GM19240 (cell line): ENCODE data around the gene RAB33B.
"Not testable (repeated sequence)": the region's sequence is repeated elsewhere in the genome, so short reads cannot be mapped to it uniquely, and the experiment has no call there.

Experiments used
- DNase-seq: peaks from one replicate; pipeline ENCODE4 v3.0.0; 2011; ENCODE audit warnings: low spot score; ENCODE audit not compliant: insufficient read length

Gene RAB33B

DNA sequence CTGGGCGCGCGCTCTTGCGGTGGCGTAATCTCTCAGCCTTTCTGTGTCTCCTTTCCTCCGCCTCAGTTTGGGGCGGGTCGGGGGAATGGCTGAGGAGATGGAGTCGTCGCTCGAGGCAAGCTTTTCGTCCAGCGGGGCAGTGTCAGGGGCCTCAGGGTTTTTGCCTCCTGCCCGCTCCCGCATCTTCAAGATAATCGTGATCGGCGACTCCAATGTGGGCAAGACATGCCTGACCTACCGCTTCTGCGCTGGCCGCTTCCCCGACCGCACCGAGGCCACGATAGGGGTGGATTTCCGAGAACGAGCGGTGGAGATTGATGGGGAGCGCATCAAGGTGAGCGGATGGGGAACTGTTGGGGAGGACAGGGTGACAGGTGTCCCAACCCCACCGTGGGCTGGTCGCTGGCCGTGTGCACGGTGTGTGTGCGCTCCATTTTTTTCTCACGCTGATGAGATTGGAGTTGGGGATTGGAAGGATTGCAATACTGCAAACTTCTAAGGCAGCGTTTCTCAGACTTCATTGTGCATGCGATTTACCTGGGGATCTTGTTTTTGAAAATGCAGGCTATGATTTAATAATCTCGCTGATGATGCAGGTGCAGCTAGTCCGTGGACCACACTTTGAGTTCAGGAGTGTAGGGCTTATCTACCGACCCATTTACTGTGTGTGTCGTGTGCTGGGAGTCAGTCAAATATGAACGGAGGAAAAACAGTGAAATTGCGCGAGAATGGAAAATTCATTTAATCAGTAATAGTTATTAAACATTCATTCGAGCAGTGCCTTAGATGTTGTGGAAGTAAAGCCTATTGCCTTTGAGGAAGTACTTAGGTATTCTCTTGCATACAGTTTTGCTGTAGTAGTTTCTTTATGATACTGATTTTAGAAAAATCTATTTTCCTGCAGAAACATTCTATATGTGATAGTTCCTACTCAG lies at the start of gene RAB33B:
RAB33B (plus strand) TSS at position 11 of the 935 bp plus-strand sequence; CDS start at position 86, 75 bp downstream.
- peak; percentile 53 for DNase-seq

DNA sequence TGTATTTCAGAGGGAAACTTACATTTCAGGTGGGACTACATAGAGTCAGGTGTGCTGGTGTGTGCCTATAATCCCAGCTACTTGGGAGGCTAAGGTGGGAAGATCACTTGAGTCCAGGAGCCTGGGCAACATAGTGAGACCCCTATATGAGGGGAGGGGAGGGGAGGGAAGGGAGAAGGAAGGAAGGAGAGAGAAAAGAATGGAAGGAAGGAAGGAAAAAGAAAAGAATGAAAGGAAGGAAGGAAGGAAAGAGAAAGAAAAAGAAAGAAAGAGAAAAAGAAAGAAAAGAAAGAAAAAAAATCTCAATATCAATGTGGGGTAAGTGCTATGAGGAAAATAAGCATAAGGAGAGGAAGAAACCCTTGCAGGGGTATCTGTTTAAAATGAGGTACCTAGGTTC lies 43.6 kb upstream of the RAB33B start:
- no peak for DNase-seq

DNA sequence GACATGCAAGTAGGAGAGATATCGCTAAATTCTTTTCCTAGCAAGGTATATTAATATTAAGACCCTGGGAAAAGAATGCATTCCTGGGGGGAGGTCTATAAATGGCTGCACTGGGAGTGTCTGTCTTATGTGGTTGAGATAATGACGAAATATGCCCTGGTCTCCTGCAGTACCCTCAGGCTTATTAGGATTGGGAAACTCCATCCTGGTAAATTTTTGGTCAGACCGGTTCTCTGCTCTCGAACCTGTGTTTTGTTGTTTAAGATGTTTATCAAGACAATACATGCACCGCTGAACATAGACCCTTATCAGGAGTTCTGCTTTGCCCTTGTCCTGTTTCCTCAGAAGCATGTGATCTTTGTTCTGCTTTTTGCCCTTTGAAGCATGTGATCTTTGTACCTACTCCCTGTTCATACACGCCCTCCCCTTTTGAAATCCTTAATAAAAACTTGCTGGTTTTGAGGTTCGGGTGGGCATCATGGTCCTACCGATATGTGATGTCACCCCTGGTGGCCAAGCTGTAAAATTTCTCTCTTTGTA lies 39.2 kb upstream of the RAB33B start:
- not testable (repeated sequence) for DNase-seq

DNA sequence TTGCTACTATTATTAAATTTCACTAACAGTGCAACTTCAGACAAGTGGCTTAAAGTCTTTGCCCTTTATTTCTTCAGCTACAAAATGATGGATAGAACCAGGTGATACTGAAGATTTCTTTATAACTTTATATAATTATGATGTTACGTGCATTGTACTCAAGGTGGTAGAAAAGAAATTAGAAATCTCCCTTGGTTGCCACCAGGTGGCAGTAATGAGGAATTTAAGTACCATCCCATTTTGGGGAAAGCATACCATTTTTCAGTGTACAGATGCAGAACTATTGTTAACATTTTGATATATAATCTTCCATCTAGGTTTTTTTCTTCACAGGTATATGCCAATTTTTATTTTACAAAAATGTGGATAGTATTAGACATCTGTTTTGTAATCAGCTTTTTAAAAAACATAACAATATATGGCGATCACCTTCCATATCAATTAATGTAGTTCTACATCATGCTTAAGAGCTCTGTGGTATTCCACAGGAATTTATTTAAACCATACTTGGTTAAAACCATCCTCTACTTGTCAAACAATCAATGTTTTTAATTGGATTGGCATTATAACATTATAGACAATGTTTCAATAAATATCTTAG lies 37.7 kb upstream of the RAB33B start:
- no peak for DNase-seq

DNA sequence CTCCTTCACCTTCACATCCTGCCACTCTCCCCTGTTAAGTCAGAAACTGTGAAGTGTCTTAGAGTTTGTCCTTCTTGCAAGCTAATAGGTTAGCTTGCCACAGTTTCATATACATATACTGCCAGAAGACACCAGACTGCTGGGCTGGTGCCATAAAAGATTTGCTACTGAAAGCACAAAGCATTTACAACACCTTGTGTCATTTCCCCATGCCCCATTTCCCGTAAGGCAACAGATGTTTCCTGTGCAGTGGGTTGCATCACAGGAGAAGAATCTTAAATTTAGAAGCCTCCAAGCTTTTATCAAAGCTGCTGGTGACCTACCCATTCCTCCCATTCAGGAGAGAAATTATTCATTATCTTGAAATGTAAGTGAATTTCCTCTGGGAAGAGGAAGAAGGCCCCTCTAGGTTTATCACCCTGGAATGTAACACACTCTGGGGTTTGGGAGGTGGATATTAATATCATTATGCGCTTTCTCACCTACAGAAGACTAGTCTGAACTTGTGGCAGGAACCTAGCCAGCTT lies 34.5 kb upstream of the RAB33B start:
- DNase-seq = no peak

DNA sequence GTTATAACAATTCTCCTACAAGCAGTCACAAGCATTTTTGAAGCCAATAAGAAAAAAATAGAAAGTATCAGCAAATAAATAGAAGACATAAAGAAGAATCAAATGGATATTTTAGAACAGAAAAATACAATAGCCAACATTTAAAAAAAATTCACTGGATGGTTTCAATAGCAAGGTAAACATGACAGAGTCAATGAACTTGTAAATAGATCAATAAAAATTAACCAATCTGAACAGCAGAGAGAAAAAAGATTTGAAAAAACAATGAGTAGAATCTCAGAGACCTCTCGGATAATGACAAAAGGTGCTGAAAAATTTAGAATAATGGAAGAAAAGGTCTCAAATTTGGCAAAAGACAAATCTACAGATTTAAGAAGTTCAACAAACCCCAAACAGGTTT lies 33.3 kb upstream of the RAB33B start:
- no peak for DNase-seq

DNA sequence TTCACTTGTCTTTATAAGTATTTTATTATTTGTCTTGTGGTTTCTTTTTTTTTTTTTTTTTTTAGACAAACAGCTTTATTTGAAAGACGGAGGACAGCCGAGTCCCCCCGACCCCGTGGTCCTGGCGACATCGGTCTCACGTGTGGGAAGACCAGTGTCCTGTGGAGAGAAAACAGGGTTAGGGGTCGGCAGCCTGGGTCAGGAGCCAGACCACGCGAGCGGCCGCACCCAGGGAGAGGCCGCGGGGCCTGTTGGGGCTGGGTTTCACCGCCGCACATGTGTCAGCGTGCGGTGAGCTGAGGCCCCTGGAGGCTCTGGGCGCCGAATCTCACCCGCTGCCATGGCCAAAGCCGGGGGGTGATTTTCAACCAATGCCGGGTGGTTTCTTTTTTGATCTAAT lies 17.8 kb upstream of the RAB33B start:
- no peak for DNase-seq

DNA sequence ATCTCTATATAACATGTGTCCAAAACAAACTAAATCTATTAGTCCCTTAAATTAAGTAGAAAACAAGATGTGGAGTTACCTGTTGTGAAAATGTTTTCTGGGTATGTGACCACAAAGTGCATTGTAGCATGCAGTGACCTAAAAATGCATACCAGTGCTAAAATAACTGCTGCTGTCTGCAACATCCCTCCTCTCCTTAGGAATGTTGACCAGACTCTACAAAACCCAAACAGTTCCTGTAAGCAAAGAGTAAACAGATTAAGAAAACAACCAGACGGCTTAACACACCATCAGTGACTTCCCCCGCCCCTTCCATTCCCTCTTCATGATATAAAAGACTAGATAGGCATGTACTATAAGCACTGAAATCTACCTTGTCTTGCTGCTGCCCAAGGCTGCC lies 15.8 kb upstream of the RAB33B start:
- no peak for DNase-seq

DNA sequence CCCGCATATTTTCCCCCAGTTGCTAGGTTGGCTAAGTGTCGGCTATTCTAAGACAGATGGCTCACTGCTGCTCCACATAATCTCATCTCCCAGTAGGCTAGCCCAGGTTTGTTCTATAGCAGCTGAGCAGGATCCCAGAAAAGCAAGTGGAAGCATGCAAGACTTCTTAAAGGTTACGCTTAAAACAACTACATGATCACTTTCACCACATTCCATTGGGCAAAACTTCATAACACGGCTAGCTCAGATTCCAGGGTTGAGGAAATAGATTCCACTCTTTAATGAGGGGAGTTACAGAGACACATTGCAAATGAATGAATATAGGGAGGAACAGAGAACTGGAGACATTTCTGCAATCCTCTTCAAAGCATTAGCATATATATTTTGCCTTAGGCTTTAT lies 12.9 kb upstream of the RAB33B start:
- no peak for DNase-seq

DNA sequence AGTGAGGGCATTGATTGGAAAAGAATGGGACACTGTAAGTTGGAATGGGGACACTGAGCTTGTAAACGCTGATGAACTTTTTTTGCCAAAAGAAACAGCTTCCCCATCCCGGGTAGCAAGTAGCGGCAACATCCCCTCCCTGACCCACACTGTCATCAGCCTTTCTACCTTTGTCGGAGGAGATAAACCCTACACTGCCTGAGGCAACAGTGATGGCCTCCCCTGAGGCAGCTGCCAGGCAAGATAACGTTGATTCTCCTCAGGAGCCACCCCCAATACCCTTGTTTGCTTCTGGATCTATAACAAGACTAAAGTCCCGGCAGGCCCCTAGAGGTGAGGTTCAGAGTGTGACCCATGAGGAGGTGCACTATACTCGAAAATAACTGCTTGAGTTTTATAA lies 10.3 kb upstream of the RAB33B start:
- no peak for DNase-seq

DNA sequence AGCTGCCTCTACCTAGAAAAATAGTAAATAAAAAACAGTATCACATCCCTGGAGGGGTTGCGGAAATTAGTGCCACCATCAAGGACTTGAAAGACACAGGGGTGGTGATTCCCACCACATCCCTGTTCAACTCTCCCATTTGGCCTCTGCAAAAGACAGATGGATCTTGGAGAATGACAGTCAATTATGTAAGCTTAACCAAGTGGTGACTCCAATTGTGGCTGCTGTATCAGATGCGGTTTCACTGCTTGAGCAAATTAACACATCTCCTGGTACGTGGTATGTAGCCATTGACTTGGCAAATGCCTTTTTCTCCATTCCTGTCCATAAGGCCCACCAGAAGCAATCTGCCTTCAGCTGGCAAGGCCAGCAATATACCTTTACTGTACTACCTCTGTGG lies 9.0 kb upstream of the RAB33B start:
- not testable (repeated sequence) for DNase-seq

DNA sequence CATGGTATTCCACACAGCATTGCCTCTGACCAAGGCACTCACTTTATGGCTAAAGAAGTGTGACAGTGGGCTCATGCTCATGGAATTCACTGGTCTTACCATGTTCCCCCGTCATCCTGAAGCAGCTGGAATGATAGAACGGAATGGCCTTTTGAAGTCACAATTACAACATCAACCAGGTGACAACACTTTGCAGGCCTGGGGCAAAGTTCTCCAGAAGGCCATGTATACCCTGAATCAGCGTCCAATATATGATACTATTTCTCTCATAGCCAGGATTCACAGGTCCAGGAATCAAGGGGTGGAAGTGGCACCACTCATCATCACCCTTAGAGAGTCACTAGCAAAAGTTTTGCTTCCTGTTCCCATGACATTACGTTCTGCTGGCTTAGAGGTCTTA lies 6.8 kb upstream of the RAB33B start:
- not testable (repeated sequence) for DNase-seq

DNA sequence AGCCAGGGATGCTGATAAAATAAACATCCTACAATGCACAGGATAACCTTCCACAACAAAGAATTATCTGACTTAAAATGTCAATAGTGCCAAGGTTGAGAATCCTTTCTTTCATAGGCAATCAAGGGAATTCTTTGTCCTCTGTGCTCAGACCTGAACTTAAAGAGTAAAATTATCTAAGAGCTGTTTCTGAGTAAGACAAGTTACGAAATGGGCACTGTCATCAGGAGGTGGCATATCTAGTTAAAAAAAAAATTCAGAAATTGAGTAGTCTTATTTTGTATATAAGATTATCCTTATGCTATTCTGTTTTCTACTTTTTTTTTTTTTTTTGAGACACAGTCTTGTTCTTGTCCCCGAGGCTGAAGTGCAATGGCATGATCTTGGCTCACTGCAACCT lies 3.3 kb upstream of the RAB33B start:
- no peak for DNase-seq

DNA sequence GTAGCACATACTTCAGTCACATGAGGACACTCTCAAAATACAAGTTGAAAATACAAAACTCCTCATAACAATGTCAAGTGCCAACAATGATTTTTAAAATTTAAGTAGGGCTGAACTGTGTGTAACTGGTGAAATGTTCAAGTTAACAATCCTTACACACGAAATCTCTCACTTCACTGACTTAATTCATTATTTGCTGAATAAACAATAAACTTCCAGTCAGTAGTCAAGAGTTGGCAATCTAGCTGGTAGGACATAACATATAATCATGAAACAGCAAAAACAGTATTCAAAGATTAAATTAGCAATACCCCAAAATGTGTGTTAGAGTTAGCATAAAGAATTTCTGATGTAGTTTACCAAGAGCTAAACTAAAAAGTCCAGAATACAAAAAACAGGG lies 1.9 kb upstream of the RAB33B start:
- no peak for DNase-seq

DNA sequence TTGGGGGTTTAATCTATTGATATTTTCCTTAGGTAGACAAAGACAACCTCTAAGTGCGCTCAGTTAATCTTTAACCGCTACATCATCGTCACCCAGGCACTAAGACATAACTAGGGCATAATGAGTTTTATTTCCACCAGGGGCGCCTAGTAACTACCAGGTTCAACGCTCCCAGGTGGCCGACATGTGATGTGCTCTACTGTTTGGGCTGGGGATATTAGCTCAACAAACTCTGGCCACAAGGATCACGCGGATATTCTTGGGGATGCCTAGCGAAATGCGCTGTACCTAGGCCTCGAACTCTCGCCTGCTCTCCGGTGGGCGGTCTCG lies 915 bp upstream of the RAB33B start:
- peak; percentile 47 for DNase-seq

DNA sequence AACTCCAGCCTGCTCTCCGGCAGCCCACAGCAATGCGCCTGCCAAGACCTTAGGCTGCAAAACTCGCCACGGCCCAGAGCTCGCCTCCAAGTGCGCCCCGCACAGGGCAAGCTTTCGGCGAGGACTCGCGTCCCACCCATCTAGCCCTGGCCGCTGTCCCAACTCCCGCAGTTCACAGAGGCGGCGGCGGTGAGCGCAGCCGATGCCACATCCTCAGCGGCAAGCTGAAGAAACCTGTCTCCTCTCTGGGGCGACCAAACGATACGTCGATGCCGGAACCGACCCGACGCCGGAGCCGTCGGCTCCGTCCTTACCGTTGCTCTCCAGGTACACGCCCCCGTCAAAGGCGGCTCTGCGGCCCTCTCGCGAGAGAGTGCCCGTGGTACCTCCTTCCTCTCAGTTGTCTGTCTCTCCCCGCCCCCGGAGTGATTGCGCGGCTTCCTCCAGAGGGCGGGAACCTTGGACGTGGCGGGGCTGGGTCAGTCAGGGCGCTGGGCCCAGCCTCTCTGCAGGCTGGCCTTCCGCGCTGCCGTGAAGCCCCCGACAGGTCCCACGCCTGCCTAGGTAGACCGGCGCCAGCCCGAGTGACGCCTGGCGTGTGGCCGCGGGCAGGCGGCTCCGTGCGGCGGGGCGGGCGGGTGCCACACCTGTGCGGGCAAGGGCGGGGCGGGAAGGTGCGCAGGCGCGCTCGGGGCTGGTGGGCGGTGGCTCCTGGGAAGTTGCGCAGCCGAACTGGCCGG lies 380 bp upstream of the RAB33B start:
- peak; percentile 81 for DNase-seq

DNA sequence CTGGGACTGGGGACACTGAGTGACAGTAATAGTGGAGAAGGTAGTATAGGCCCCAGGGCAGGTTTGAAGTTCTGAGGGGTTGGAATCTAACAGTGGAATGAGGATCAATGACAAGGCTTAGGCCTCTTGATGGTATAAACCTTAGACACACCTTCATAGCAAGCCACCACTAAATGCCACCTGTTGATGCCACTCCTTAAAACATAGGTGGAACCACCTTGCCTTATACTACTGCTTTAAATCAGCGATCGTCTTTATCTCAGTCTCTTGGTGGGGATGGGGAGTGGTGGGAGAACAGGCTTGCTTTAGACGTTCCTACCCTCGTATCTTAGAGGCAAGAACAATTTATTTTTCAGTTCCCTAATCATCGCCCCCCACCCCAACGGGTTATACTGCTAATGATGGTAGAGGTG lies 1.2 kb downstream of the RAB33B start:
- DNase-seq = no peak

DNA sequence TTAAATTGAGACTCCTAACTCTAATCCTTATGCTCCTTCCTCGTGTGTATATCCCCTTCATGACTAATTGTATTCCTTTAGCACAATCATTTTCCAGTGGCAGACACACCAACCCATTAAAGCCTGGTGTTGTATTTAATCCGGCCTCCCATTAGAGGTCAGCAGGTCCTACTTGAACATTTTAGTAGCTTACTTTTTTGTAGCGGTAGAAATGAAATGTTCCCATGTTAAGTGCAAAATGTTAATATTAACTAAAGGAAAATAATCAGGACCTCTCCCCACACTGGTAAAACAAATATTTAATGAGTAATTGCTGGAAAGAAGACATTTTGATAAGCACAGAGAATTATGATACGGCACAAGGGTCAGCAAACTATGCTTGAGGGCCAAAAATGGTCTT lies 3.4 kb downstream of the RAB33B start:
- no peak for DNase-seq

DNA sequence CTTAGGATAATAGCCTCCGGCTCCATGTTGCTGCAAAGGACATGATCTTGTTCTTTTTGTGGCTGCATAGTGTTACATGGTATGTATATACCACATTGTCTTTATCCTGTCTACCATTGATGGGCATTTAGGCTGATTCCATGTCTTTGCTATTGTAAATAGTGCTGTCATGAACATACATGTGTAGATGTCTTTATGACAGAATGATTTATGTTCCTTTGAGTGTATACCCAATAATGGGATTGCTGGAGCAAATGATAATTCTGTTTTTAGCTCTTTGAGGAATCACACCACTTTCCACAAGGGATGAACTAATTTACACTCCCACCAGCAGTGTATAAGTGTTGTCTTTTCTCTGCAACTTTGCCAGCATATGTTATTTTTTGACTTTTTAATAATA lies 4.6 kb downstream of the RAB33B start:
- DNase-seq = no peak

DNA sequence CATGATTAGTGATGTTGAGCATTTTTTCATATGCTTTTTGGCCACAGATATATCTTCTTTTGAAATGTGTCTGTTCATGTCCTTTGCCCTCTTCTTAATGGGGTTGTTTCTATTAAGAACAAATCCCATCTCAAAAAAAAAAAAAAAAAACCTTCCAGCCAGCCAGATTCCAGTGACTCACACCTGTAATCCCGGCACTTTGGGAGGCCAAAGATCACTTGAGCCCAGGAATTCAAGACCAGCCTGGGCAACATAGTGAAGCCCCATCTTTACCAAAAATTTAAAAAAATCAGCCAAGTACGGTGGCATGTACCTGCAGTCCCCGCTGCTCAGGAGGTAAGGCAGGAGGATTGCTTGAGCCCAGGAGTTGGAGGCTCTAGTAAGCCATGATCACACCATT lies 5.1 kb downstream of the RAB33B start:
- DNase-seq = no peak

DNA sequence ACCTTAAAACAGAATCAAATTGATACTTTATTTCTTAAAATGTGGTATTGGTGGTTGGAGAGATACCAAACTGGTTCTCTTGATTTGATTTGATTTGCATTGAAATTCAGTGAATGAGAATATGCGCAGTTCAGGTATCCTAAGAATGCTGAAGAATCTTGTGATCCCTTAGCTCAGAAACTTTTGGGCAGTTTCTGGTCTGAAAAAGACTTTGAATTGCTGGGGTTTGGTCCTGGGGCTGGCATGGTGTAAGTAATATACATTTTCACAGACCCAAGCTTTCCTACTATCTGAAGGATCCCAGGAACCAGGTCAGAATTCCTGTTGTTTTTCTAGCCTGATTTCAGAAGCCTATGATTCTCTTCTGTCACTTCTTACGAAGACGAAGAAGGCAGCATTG lies 6.6 kb downstream of the RAB33B start:
- no peak for DNase-seq
